ENCODE data around the gene CST9L.
"Not testable (repeated sequence)": the region's sequence is repeated elsewhere in the genome, so short reads cannot be mapped to it uniquely, and the experiment has no call there.

Gene CST9L

DNA sequence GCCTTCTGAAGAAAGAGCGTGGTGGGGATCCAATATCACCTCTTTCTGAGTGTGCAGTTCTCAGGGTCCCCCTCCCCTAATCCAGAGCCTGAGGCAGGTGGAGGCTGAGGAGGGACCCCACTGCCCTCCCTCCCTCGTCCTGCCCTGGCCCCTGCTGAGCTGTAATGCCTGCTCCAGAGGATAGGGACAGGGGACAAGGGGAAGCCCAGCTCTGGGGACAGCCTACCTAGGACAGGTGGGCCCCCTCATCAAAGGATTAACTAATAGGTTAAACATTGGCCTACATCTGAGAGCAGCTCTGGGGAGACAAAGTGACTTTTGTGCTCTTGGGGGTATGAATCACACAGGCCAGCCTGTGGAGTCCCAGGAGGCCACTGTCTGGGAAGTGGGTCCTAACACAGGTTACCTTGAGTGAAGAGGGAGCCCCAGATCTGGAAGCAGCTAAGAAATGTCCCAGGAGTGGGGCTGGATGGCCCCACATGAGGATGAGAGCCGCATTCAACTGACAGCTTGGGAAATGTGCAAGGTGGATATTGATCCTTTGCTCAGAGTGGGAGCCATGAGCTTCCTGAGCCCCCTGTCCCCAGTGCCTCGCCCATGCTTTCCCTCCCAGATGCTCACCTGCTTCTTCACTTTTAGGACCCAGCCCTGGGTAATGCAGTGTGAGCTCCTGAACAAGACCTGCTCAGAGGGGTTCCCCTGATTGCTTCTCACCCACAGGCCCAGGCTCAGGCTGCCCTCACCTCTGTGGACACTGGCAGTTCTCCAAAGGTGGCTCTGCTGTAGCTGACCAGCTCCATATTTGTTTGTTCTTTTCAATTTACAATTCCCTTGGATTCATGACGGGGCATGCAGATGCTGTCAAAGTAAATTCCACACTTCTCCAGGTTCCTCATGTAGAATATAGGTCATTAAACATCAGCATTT lies 17.8 kb upstream of the CST9L start:
- DNase-seq = no peak

DNA sequence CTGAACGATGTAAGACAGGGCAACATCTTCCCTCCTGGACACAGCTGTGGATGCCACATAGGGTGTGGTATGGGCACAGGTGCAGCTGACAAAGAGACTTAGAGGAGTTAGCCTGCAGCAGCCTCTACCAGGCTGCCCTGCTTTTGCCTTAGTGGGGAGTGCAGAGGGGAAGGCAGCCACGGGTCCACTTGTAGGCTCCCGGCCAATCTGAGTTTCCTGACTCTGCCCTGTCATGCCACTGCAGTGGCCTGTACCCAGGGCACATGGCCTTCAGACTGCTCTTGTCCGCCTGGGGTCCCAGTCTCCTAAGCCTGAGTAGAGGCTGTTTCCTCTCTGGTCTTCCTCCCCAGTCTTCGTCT lies 17.1 kb upstream of the CST9L start:
- DNase-seq = no peak

DNA sequence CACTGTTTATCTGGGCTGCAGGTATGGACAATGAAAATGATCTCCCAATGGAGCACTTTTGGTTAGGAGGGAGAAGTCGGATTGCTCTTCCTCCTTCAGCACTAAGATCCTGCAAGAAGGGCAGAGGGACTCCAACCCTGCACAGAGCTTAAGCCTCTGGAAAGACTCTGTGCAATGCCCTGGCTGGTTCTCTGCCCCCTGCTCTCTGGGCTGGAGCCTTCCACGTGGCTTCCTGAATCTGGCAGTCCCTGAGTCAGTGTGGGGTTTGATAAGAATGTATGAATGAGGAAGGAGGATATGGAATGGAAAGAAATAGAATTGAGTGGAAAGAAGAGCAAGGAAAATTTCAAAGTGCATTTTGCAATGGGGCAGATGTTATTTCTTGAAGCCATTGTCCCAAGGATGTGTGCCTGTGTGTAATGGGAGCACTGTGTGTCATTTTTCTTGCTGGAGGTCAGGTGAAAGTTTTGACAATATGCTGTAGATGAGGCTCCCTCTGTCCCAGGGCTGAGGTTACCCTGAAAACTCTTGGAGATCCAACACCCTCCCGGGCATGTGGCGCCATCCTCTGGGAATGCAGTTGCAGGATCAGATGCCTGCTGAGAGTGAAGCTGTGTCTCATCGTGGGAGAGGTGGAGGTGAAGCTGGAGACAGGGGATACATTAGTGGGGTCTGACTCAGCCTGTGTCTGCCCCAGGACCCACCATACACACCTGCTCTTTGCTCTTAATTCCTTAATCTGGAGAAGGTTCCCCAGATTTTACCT lies 16.3 kb upstream of the CST9L start:
- no peak for DNase-seq

DNA sequence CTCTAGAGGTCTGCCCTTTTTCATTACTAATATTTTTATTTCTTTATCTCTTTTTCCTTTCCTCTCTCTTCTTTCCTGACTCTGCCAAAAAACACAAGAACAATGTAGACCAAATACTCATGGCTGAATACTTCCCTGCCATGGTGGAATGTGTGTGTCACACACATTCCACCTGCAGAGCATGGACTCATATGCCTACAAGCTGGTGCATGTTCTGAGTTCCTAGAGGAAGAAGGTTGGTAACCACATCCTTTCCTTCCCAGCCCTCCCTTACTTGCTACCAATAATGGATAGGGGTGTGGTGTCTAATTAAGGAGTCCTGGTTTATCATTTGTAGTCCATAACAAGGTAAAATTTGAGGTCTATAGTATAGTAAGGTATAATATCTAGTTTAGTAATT lies 15.2 kb upstream of the CST9L start:
- DNase-seq = no peak

DNA sequence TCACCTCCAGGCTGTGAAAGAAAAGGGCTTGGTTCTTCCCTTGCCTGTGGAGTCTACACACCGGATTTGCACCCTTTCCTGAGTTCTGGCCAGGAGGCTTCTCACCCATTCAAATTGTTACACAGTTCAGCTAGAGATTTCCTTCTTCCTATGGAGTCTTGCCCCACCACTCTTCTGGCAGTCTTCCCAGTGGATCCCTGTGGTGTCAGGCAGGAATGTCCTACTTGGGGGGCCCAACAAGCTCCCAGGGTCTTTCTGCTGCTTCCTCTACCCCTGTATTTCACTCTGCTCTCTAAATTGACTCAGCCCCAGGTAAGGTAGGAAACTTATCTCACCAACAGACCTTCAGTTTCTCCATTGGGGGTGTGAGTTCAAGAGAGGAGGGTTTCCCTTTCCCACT lies 14.0 kb upstream of the CST9L start:
- DNase-seq = no peak

DNA sequence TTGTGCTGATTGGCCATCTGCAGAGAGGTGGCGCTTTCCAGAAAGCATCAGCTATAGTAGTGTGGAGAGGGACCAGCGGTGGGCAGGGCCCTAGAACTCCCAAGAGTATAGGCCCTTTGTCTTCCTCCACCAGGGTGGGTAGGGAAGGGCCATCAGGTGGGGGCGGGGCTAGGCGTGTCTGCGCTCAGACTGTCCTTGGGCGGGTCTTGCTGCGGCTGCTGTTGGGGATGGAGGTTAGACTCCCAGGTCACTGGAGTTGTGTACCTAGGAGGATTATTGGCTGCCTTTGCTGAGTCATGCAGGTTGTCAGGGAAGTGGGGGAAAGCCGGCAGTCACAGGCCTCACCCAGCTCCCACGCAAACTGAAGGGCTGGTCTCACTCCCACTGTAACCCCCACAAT lies 13.5 kb upstream of the CST9L start:
- DNase-seq = not testable (repeated sequence)

DNA sequence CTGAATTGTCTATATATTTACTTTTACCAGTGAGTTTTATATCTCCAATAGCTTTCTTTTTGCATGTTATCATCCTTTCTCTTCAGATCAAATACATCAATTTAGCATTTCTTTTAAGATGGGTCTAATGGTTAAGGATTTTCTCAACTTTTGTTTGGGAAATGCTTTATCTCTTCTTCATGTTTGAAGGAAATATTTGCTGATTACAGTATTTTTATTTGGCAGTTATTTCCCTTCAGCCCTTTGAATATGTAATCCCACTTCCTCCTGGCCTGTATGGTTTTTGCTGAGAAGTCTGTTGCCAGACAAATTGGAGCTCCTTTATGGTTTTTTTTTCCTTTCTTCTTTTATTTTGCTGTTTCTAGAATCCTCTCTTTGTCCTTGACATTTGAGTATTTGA lies 6.7 kb upstream of the CST9L start:
- no peak for DNase-seq

DNA sequence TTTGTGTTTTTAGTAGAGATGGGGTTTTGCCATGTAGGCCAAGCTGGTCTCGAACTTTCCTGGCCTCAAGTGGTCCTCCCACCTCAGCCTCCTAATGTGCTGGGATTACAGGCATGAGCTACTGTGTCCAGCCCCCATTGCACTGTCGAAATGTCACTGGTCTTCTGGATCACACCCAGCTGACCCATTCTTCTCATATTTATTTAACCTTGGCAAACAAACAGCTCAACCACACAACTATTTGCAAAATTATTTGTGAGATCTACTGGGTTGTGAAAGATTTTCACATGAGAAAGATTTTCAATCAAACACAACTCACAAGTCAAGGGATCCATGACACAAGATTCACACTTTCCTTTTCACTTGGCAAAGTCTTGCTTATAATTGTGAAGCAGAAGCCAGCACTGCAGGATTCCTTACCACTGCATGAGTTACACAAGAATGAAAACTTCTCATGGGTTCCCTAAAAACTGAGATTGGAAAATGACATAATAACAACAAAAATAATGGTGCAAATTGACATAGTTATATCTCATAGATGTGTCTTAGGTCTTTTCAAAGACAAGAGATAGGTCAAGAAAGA lies 2.0 kb upstream of the CST9L start:
- DNase-seq = no peak

DNA sequence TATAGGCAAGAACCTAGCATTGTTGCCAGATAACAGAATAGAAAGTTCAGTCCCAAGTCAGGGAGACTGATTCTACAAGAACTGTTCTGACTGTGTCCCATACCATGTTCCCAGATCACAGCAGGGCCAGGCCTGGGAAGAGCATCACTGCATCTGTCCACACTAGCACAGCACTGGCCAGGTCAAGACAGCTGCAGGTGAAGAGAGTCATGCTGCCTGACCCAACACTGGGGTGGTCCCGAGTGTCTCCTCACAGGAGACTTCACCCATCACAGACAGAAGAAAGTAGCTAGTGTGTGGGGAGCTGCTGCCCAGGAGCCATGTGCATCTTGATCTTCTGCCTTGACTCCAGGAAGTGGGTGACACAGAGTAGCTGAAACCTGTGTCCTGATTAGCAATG lies 1.3 kb upstream of the CST9L start:
- DNase-seq = no peak

DNA sequence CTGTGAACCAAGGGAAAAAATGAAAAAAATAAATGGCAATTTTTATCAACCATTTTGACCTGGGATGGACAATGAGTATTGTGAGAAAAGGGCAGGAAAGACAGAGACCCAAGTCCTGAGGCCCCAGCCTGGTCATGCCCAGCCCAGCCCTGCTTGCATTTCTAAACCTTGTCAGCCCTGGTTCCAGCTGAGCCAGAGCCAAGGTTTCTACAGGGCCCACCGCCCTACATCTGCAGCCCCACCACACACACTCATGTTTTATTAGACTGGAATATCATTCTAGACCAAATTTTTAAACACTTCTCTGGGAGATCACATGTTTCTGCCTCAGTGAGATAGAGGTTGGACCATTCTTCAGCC lies 667 bp upstream of the CST9L start:
- DNase-seq = no peak

DNA sequence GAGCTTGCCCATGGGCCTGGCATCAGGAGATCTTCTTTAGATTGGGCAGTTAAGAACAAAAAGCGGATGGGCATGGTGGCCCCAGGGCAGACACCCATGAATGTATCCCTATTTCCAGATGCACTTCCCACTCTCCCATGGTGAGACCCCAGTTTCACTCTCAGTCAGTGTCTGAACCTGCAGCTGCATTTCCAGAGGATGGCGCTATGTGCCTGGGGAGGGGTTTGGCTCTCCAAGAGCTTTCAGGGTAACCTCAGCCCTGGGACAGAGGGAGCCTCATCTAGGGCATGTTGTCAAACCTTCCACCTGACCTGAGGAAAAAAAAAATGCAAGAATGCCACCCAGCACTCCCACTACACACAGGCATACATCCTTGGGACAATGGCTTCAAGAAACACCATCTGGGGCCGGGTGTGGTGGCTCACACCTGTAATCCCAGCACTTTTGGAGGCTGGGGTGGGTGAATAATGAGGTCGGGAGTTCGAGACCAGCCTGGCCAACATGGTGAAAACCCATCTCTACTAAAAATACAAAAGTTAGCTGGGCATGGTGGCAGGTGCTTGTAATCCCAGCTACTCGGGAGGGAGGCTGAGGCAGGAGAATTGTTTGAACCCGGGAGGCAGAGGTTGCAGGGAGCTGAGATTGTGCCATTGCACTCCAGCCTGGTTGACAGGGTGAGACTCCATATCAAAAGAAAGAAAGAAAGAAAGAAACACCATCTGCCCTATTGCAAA lies 1.9 kb downstream of the CST9L start:
- DNase-seq = no peak

DNA sequence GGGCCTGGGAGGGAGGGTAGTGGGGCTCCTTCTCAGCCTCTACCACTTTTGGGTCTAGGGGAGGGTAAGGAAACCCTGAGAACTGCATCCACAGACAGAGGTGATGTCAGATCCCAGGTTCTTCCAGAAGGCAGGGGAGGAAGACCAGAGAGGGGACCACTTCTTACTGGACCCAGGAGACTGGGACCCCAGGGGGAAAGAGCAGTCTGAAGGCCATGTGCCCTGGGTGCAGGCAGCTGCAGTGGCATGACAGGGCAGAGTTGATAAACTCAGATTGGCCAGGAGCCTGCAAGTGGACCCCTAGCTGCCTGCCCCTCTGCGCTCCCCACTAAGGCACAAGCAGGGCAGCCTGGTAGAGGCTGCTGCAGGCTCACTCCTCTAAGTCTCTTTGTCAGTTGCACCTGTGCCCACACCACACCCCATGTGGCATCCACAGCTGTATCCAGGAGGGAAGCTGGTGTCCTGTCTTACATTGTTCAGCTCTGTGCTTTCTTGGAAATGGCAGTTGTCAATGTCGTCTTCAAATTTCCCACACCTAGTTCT lies 2.7 kb downstream of the CST9L start:
- no peak for DNase-seq

DNA sequence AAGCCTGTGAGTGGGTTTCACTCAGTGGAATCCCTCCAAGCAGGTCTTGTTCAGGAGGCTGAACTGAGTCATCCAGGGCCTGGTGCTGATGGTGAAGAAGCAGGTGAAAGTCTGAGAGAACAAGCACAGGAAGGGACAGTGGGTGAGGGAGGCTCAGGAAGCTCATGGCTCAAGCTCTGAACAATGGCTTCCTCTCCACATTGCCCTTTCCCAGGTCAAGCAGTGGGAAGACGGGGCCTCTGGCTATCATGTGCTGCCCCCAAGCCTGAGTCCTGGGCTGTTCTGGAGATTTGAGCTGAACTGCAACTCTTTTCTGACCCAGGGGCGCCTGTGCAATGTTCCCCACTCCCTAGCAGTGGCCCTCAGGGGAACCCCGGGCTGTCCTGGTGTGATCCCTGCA lies 3.4 kb downstream of the CST9L start:
- no peak for DNase-seq

DNA sequence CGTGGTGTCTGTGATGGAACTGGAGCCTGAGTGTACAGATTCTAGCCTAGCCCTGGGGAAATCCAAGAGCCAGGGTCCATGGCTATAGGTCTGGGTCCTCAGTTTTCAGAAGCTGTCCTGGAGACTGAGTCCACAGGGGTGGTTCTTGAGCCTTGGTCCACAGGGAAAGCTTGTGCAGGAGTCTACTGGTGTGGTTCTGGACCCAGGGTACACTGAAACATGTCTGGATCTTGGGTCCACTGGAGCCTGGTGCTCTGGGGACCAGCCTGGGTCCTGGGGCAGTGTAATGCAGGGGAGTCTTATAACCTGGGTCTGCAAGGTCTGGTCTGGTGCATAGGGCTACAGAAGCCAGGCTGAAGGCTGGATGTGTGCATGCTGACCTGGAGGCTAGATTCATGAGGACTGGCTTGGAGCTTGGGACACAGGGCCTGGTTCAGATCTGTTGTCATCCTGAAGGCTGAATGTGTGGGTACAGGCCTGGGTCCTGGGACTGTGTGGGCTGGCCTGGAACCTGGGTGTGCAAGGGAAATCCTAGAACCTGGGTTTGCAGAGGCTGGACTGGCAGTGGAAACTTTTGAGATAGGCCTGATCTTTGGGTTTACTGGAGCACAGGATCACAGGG lies 5.5 kb downstream of the CST9L start:
- no peak for DNase-seq

DNA sequence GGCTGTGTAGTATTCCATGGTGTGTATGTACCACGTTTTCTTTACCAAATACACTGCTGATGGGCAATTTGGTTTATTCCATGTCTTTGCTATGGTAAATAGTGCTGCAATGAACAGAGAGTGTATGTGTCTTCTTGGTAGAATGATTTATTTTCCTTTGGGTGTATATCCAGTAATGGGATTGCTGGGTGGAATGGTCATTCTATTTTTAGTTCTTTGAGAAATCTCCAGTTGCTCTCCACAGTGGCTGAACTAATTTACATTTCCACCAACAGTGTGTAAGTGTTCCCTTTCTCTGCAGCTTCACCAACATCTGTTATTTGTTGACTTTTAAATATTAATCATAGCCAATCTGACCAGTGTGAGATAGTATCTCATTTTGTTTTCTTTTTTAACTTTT lies 13.9 kb downstream of the CST9L start:
- no peak for DNase-seq

DNA sequence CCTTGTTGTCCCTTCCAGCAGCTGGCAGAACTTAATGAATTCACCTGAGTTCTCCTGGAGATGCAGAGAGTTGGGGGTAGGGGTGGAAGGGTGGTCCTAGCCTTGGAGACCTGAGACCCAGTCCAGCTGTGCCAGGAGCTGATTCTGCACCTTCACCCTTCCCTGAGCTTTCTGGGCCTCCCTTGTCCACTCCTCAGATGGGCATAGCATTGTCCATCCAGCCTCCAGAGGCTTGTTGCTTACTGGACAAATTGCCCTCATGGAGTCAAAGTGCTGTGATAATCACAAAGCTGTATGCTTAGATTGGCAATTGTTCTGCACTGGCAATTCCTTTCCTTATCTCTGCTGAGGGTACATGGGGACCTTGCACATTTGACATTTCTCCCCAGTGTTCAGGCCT lies 16.5 kb downstream of the CST9L start:
- no peak for DNase-seq

DNA sequence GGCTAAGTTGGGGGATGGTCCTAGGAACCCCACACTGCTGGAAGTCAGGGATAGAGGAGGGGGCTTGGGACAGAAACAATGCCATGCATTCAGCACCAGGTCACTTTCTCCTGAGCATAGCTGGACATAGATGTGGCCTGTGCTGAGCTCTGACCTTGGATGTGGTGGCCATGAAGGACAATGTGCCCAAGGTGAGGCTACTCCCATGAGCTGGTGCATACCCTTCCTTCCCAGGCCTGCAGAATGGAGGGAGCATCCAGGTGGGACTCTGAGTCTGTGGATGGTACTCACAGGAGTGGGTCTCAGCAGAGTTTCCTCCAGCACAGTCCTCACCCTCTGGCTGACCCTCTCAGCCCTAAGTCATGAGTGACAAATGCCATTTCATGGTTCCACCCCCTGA lies 16.9 kb downstream of the CST9L start:
- no peak for DNase-seq

DNA sequence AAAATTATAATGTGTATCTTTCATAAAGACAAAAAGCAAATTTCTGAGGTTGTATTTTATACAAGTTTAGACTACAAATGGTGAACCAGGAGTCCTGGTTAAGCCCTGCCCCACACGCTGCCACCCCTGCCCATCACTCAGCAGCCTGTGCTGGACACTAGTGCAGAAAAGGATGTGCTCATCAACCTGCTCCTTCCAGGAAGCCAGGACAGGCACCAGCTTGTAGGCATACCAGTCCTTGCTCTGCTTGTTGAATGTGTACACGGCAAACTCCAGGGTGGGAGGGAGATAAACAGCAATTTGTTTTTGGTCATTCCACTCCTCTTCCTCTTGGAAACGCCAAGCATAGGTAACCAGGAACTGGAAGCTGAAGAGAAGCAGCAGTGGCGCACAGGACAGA lies 18.1 kb downstream of the CST9L start:
- no peak for DNase-seq

DNA sequence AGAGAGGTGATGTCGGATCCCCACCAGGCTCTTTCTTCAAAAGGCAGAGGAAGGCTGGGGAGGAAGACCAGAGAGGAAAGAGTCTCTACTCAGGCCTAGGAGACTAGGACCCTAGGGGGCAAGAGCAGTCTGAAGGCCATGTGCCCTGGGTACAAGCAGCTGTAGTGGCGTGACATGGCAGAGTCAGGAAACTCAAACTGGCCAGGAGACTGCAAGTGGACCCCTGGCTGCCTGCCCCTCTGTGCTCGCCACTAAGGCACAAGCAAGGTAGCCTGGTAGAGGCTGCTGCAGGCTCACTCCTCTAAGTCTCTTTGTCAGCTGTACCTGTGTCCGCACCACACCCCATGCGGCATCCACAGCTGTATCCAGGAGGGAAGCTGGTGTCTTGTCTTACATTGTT lies 19.9 kb downstream of the CST9L start:
- DNase-seq = no peak

DNA sequence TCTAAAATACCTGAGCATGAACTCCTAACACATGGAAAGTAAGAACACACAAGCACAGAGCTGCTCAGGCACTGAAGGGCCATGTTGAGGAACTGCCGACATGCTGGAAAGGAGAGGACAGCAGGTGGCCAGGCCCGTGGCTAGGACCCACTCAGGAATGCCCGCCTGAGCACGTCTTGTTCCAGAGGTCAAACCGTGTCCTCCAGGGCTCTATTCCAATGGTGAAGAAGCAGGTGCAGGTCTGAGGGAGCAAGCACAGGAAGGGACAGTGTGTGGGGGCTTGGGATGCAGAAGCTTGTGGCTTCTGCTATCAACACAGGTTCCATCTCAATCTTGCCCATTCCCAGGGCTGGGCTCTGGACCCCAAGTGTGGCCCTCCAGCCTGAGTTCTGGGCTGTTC lies 20.7 kb downstream of the CST9L start:
- no peak for DNase-seq

DNA sequence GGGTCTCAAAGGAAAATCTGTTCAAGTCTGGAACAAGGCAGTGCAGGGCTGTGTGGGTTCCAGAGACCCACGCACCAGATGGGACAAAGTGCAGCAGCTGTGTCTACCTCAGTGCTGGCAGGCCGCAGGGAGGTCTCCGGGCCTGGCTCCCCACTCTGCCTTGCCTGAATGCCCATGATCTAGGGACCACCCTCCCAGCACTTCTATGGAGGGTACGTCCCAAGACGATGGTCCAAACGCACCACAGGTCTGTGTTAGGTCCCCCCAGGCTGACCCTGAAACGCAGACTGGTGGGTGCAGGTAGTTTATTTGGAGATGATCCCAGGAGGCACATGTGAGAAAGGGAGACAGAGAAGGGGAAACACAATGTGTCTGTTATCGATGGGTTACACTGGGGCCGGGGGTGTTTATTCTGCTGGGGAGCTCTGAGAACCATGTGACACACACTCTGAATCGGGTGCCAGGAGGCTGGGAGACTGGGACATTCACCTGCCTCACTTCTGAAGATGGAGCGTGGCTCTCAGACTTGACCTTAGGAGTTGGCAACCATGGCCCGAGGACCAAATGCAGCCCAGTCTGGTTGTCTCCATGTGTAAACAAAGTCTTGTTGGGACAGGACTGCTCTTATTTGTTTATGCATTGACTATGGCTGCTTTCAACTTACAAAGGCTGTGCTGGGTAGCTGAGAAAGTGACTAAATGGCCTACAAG lies 21.7 kb downstream of the CST9L start:
- DNase-seq = no peak

DNA sequence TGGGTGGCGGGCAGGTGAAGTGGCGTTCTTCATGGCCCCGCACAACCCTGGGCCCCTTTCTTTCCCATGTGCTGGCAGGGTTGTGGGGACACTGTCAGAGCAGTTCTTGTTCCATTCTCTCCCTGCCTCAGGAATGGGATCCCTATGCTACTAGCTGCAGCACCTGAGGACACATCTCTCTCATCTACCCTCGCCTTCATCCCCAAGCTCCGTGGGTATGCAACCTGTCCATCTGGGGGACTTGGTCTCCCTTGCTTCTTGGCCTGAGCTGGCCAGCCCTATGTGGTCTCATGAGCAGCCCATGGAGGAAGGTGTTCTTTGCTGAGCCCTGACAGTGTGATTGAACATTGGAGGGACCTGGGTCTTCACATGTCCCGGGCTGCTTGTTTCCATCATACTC lies 24.2 kb downstream of the CST9L start:
- no peak for DNase-seq
